Left ventricle myocardium superior (tissue), 1 donor: Measurements from ENCODE around the gene SKAP1. TPM values are rescaled to one million over a fixed set of nuclear protein-coding genes. Genes with fewer than 3 reads are reported as not detected.

Experiments
- ATAC-seq: fragments of 200-7000 bp; cut with Tn5 transposase; one replicate; pipeline ENCODE4 v1.9.1; 2020; ENCODE audit warnings: mild to moderate bottlenecking, moderate library complexity
- DNase-seq: peaks from one replicate; pipeline ENCODE4 v3.0.0-alpha.2; 2020
- intact Hi-C: fragments of 100-400 bp; cut with micrococcal nuclease; formaldehyde crosslinking; loops from one replicate; pipeline ENCODE4 v1.11.0; 2022
- total RNA-seq: library from RNA; stranded (reverse); fragmentation: NEBNext Ultra II Directional; extraction: Animal tissue kit (Norgen Biotek cat#: 25700); gene quantifications from one replicate; pipeline ENCODE4 v1.2.1, GENCODE V29; 2021
- donor health status: DM: no; HTN: yes; CAD: no; lungs with severe emphysema.

Gene SKAP1
- total RNA-seq, 1 donor from 2014 or later: 0.27 TPM

DNA sequence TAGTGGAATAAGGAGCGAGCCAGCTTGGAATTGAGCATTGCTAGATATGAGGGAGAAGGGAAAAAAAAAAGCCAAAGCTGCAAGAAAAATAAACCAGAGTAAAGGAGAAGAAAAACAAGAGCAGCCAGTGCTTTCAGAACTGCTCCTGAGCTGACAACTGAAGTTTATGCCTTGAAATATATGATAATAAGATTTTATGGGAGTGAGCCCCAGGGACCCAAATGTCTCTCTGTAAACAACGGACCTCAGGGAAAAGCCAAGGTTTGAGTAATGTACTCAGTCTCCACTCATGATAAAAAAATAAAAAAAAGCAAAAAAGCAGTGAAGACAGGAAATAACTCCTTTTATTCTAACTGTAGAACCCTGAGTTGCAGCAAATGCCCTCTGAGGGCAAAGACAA, 189.9 kb downstream of the SKAP1 start:
- no peak for ATAC-seq
- no peak for DNase-seq
- intact Hi-C loops: no loop called here

GRCh38 chr17:48239603-48239995, 190.4 kb downstream of the SKAP1 start:
- ATAC-seq: no peak
- intact Hi-C loops: no loop called here

GRCh38 chr17:48238933-48239602, 190.9 kb downstream of the SKAP1 start:
- intact Hi-C loops: no loop called here
- no peak for ATAC-seq

More at GRCh38 chr17:48239603-48239995, 190.4 kb downstream of the SKAP1 start:
- DNase-seq: no peak

DNA sequence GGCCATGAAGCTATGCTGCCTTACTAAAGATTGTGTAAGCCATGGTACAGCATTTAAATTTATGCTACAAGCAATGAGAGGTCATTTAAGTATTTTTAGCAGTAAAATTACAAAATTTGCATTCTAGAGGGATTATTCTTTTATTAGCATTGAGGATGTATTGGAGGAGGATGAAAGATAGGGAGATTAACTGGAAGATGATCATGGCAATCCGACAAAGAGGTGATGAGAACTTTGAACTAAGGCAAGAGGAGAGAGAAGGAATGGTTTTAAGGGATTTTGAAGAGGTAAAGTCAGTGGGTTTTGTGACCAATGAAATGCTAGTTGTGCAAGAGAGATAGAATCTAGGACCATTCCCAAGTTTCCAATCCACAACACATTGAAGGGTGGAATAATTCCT, 192.6 kb downstream of the SKAP1 start:
- DNase-seq (no peak), ATAC-seq (no peak)
- intact Hi-C loops: no loop called here

More at GRCh38 chr17:48238933-48239602, 190.9 kb downstream of the SKAP1 start:
- DNase-seq: no peak

DNA sequence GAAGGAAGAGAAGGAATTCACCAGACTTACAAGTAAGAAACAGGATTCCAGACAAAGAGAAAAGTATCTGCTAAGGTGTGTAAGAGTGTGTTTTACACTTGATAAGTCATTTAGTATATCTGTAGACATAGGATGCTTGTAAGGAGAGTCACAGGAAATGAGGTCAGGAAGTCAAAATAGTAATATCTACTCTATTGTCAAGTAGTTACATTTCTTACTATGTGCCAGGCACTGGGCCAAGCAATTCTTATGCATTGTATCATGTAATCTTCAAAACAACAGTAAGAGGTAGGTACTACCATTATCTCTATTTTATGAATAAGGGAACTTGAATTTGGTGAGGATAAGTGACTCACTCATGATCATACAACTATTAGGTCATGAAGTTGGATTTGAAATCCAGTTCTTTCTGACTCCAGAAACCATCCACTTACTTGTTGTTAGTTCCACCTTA, 193.3 kb downstream of the SKAP1 start:
- DNase-seq: no peak
- no peak for ATAC-seq
- intact Hi-C loops: no loop called here

DNA sequence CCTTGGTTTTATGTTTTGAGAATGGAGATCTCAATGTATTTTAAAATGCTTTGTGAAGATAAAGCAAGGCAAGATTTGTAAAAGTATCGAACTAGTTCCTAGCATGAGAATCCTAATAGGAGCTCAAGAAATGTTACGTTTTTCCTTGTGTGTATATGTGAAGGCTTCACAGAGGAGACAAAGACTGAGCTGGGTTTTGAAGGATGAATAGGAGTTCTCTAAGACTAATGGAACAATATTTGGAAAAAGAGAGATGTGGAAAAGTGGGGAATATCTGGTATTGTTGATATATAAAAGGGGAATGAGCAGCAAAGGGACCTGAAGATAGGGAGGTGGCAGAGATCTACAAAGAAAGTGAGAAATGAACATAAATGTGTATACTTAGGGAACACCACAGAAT, 195.1 kb downstream of the SKAP1 start:
- no peak for DNase-seq
- intact Hi-C loops: no loop called here
- no peak for ATAC-seq

- DNase-seq (no peak), ATAC-seq (no peak)
- intact Hi-C loops: no loop called here
Measured at GRCh38 chr17:48231995-48232959, 197.7 kb downstream of the SKAP1 start.

DNA sequence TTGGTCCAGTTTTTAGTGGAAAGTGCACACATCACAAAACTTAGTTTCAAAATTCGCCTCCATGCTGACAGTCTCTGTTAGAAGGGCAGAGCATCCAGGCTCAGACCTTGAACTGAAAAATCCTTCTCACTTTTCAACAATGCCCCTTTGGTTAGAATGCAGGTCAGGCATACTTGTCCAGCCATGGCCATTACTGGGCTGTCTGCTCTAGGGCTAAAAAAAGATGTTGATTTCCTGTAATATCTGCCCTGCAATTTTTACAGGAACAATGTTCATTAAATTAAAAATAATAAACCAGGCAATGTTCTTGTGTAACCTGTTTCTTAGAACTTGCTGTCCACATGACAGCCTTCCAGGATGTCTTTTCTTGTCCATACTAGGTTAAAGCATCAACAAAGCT, 200.1 kb downstream of the SKAP1 start:
- intact Hi-C loops: no loop called here
- DNase-seq (no peak), ATAC-seq (no peak)

- ATAC-seq (no peak), DNase-seq (no peak)
- intact Hi-C loops: no loop called here
Measured at GRCh38 chr17:48228720-48229119, 201.3 kb downstream of the SKAP1 start.

DNA sequence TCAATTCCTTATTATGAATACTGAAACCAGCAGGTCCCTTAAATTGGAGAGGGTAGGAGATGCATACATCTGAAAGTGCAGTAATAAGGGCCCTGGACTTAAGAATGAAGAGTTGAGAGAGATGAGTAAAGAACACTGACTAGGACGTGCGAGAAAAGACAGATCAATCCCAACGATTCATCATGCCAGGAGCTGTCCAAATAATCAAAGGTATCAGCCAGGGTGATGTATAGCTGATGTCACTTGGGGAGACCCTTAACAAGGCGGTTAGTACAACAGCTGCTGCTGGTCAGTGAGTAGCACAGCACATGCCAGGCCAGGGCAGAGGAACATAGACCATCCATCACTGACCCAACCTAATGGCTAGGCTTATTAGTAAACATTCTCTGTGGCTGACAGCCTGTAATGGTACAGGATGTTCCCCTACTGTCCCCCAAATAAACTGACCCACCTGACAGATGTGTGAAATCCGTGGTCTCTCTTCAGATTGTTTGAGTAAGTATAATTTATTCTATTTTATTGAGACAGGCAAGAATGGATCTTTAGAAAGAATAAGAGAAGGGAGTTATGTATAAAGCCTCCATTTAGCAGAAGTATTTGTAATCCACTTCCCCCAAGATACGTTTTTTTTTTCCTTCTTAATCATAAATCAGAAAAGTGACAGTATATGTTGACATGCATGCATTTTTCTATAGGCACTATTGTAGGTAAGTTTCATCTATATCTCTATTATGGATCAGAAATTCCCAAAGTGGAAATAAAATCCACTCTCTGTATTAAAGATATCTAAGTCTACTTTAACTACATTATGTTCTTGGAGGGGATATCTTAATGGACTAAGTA, 204.1 kb downstream of the SKAP1 start:
- no peak for ATAC-seq
- DNase-seq: no peak
- intact Hi-C loops: no loop called here

DNA sequence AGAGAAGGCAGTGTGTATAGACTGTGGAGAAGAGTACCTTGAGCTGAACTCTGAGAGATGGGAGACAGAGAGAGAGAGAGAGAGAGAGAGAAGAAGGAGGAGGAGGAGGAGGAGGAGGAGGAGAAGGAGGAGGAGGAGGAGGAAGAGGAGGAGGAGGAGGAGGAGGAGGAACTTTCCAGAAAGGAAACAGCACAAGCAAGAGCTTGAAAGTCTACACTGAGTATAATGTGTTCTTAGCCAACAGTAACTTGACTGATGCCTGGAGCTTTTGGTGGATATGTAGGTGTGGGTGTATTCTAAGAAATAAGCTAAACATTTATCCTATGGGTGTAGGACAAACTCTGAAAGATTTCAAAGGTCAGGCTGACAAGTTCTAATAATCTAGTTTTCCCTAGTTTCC, 206.1 kb downstream of the SKAP1 start:
- intact Hi-C loops: no loop called here
- ATAC-seq (no peak), DNase-seq (no peak)

- no peak for DNase-seq
- ATAC-seq: no peak
- intact Hi-C loops: no loop called here
Measured at GRCh38 chr17:48219617-48220016, 210.4 kb downstream of the SKAP1 start.

DNA sequence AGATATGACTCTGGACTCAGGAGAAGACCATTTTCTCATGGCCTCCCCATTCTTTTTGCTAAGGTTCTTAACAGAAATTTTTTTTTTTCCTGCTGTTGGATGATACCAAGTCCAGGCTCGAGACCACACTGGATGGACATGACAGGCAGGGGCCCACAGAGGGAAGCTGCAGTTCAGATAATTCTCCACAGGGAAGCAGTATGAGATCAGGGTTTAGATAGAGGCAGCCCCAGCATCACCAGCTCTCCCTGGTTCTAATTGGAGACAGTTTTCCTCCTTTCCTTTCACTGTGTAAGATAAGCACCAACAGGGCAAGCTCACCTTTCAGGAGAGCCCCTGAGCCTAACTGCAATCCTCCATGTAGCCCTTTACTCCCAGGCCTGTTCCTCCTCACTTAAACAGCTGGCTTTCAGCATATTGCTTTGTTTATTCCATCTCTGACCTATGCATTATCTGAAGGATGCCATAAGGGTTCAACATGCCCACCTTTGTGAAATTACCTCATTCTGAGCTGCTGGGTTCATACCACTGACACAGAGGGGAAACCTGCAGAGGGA, 214.4 kb downstream of the SKAP1 start:
- ATAC-seq: no peak
- intact Hi-C loops: no loop called here
- no peak for DNase-seq

- intact Hi-C loops: no loop called here
- ATAC-seq: no peak
Measured at GRCh38 chr17:48213797-48214196, 216.2 kb downstream of the SKAP1 start.

DNA sequence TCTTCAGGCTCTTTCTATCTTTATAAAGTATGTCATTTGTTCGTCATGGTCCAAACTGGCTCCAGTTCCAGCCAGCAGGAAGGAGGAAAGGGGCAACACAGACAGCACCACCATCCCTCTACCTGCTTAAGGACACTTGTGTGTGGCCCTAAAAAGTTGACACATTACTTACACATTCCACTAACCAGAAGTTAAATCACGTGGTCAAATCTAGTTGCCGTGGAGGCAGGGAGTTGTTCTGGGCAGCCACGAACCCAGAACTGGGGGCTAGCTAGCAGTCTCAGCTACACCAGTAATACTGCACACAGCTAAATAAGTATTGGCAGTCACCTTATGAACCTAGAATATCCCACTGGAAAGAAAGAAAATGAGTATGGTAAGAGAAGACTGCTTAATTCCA, 218.2 kb downstream of the SKAP1 start:
- ATAC-seq (no peak), DNase-seq (no peak)
- intact Hi-C loops: no loop called here

More at GRCh38 chr17:48213797-48214196, 216.2 kb downstream of the SKAP1 start:
- no peak for DNase-seq

GRCh38 chr17:48211011-48211410, 219.0 kb downstream of the SKAP1 start:
- intact Hi-C loops: no loop called here
- DNase-seq (no peak), ATAC-seq (no peak)

DNA sequence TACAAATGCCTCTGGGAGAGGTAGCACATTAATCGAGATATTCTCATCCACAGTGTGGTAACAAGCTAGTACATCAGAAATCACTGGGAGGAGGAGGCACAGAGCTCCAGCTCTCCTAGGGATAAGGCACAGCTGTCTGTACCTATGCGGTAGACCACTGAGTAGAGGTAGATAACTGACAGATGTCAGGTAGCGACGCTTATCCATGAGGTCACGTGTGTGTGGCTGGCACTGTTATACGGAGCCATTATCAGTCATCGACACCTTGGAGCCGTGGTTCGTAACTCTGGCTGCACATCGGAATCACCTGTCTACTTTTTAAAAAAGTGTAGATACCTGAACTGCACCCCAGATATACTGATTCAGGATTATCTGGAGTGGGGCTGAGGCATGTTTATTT, 220.0 kb downstream of the SKAP1 start:
- DNase-seq (no peak), ATAC-seq (no peak)
- intact Hi-C loops: no loop called here

GRCh38 chr17:48207776-48208544, 222.1 kb downstream of the SKAP1 start:
- no peak for ATAC-seq
- intact Hi-C loops: no loop called here
- no peak for DNase-seq
